GM12873 (cell line): ENCODE results near the gene EXOC1L.

ENCODE experiments used
- TF ChIP-seq, protein P1 (sequence below): IDR thresholded peaks from 2 replicates; pipeline ENCODE4 v1.5.1; 2012; ENCODE audit warnings: low read depth, mild to moderate bottlenecking, moderate library complexity, low read length, control low read depth; ENCODE audit not compliant: insufficient read depth; ENCODE audit errors: missing control alignments

The EXOC1L gene

DNA sequence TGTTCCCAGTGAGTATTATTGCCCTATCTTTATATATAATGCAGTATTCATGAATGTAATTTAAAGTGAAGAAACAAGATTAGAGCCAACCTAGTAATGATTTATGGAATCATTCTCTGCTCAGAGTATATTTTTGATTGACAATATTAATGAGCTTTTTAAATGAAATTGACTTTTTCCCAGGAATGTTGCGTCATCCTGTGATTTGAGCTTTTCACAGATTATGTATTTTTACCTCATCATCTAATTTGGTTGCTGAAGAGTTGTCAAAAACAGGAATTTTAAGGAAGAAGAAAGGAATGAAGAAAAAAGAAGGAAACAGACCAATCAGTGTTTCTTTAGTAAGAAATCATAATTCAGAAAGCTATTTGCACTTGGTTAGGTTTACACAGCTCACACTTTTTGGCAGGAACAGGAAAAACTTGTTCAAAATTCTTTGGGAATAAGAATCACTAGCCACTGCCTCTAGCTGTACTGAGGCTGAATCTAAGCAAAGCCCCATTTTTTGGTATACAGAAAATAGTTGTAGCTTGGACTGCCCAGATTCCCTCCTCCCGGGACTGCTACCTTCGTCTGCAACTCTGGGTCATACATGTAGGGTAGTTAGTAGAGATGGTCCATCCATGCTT is 61.2 kb downstream of the EXOC1L start:
- TF ChIP-seq, protein P1, sequence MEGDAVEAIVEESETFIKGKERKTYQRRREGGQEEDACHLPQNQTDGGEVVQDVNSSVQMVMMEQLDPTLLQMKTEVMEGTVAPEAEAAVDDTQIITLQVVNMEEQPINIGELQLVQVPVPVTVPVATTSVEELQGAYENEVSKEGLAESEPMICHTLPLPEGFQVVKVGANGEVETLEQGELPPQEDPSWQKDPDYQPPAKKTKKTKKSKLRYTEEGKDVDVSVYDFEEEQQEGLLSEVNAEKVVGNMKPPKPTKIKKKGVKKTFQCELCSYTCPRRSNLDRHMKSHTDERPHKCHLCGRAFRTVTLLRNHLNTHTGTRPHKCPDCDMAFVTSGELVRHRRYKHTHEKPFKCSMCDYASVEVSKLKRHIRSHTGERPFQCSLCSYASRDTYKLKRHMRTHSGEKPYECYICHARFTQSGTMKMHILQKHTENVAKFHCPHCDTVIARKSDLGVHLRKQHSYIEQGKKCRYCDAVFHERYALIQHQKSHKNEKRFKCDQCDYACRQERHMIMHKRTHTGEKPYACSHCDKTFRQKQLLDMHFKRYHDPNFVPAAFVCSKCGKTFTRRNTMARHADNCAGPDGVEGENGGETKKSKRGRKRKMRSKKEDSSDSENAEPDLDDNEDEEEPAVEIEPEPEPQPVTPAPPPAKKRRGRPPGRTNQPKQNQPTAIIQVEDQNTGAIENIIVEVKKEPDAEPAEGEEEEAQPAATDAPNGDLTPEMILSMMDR, result no peak

DNA sequence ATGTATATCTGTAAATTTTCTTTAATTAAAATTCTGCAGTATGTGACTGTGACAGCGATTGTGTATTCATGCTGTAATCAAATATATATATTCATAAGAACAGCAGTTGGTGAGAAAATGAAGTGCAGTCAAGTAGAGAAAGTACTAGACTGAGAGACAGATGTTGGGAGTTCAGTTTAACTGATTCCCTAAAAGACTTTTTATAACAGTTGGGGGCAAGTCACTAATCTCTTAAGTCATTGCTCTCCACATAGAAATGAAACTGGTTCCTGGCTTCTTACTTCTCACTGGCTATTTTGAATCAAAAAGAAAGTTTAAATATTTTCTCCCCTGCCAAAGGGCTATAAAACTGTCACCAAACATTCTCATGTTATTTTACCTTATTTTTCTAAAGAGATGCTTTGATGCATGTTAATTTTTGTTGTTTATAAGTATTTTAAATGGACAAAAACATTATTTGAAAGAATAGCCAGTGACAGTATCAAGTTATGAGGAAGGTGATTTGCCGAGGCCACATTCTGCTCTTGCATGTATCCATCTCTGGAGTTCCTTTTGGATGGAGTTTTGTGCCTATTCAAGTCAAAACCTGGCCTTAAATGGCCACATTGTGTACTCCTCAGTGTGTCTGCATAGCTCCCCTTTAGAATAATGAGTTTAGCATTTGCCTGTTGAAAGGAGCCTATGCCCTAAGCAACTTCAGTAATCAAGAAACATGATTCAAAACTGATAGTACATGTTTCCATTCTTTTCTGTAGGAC is 64.7 kb downstream of the EXOC1L start:
- TF ChIP-seq, protein P1, result no peak

DNA sequence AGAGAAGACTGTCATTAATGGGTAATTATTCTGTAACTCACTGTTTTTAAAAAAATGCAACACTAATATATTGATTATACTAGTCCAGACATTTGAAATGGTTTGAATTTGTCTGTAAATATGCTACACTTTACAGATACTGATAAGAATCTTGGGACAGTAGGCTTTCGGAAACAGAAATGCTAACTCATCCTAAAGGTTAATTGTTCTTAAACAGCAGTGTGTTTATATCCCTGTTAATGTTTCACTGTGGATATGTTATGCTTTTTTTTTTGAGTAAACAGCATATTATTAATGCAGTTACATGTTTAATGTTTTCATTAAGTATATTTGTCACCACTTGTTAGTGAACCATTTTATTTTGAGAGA is 65.2 kb downstream of the EXOC1L start:
- TF ChIP-seq, protein P1, result no peak
